A549 (cell line): ENCODE data around the gene NAPSA. TPM values are rescaled to one million over a fixed set of nuclear protein-coding genes. Genes with fewer than 3 reads are reported as not detected.

Experiments
- ATAC-seq, 2 experiments: fragments of 200-7000 bp in 1 of 2; fragments of >200 bp in 1 of 2; cut with Nextera tagmentation in 1 of 2; cut with Tn5 transposase in 1 of 2; 3 replicates each; pipeline versions ENCODE4 v1.8.0 to v1.9.1; 2018 to 2020; ENCODE audit warnings: mild to moderate bottlenecking in 1 of 2, moderate library complexity in 1 of 2
- CTCF ChIA-PET: fragments of 300-600 bp; sonication (Branson Sonifier 250); formaldehyde crosslinking; extraction: SDS; loops from one replicate; lab custom pipeline; 2021; ENCODE audit warnings: antibody characterized with exemption, inconsistent platforms; lab: Yijun Ruan, JAX
- POLR2A ChIA-PET: fragments of 350-600 bp; formaldehyde crosslinking; extraction: SDS; loops from one replicate; lab custom pipeline; 2021; ENCODE audit warnings: antibody characterized with exemption, inconsistent platforms; lab: Yijun Ruan, JAX
- DNase-seq, 2 experiments: peaks; one replicate each; pipeline versions ENCODE4 v3.0.0 to v3.0.0-alpha.2; 2011 to 2016; ENCODE audit warnings: low read depth in 1 of 2, low spot score in 1 of 2
- FAIRE-seq: peaks from 2 replicates; lab custom pipeline; 2011; peaks lifted over from hg19 to GRCh38; lab: Jason Lieb, UNC
- H3K27ac ChIP-seq, 2 experiments: fragments of >200 bp; sonication (Bioruptor Twin); formaldehyde crosslinking; 3 replicates each; pipeline ENCODE4 v1.5.1; 2016 to 2017
- H3K4me1 ChIP-seq: fragments of >200 bp; sonication (Bioruptor Twin); formaldehyde crosslinking; 3 replicates; pipeline ENCODE4 v1.6.1; 2016
- H3K4me2 ChIP-seq: fragments of >200 bp; sonication (Bioruptor Twin); formaldehyde crosslinking; 3 replicates; pipeline ENCODE4 v1.6.1; 2016
- H3K4me3 ChIP-seq: fragments of >200 bp; sonication (Bioruptor Twin); formaldehyde crosslinking; 3 replicates; pipeline ENCODE4 v1.5.1; 2016
- H3K9me3 ChIP-seq: fragments of >200 bp; sonication (Bioruptor Twin); formaldehyde crosslinking; 3 replicates; pipeline ENCODE4 v1.6.1; 2016
- BHLHE40 ChIP-seq: IDR thresholded peaks from 2 replicates; pipeline ENCODE4 v1.6.1; 2012; ENCODE audit warnings: low read depth, low read length, inconsistent platforms
- CHD4 ChIP-seq: fragments of 200-600 bp; sonication (generic); IDR thresholded peaks from 2 replicates; pipeline ENCODE4 v1.6.1; 2016; ENCODE audit warnings: antibody characterized with exemption, mild to moderate bottlenecking, borderline replicate concordance
- ESRRA ChIP-seq: fragments of 150-350 bp; IDR thresholded peaks from 2 replicates; pipeline ENCODE4 v1.6.1; 2014; ENCODE audit warnings: mild to moderate bottlenecking, low read length, borderline replicate concordance
- FOSL2 ChIP-seq, 2 experiments: fragments of 450-650 bp in 1 of 2; fragments of >200 bp in 1 of 2; sonication (Bioruptor Twin) in 1 of 2; formaldehyde crosslinking; IDR thresholded peaks; 2 replicates each; pipeline versions ENCODE4 v1.5.0 to v1.6.1; 2016 to 2020; ENCODE audit warnings: mild to moderate bottlenecking in 1 of 2, moderate library complexity in 1 of 2
- HEYL ChIP-seq: fragments of 250-450 bp; sonication (Bioruptor Pico); IDR thresholded peaks from 2 replicates; pipeline ENCODE4 v1.8.0; 2021; ENCODE audit warnings: mild to moderate bottlenecking, moderate library complexity
- HOXA7 ChIP-seq: fragments of 250-450 bp; sonication (Bioruptor Pico); IDR thresholded peaks from 2 replicates; pipeline ENCODE4 v1.5.0; 2020; ENCODE audit warnings: mild to moderate bottlenecking, moderate library complexity
- HOXB5 ChIP-seq: fragments of 250-450 bp; sonication (Bioruptor Pico); IDR thresholded peaks from 2 replicates; pipeline ENCODE4 v1.5.0; 2020; ENCODE audit warnings: mild to moderate bottlenecking, moderate library complexity
- JUNB ChIP-seq: fragments of >200 bp; sonication (Bioruptor Twin); formaldehyde crosslinking; IDR thresholded peaks from 2 replicates; pipeline ENCODE4 v1.6.1; 2016
- KDM1A ChIP-seq: fragments of 200-600 bp; sonication (generic); IDR thresholded peaks from 2 replicates; pipeline ENCODE4 v1.6.1; 2016; ENCODE audit warnings: low read depth, mild to moderate bottlenecking
- MAFK ChIP-seq: fragments of 450-650 bp; IDR thresholded peaks from 2 replicates; pipeline ENCODE4 v1.6.1; 2014; ENCODE audit not compliant: partially characterized antibody
- MAZ ChIP-seq: fragments of 150-350 bp; IDR thresholded peaks from 2 replicates; pipeline ENCODE4 v1.6.1; 2014; ENCODE audit warnings: antibody characterized with exemption, low read depth, low read length, borderline replicate concordance
- NR3C1 ChIP-seq: fragments of >200 bp; sonication (Bioruptor Twin); formaldehyde crosslinking; IDR thresholded peaks from 3 replicates; pipeline ENCODE4 v1.6.1; 2017
- PHF8 ChIP-seq: fragments of 200-600 bp; sonication (generic); IDR thresholded peaks from 2 replicates; pipeline ENCODE4 v1.6.1; 2016; ENCODE audit warnings: low read depth, mild to moderate bottlenecking, antibody characterized with exemption, moderate library complexity, borderline replicate concordance
- RARB ChIP-seq: fragments of 250-450 bp; sonication (Bioruptor Pico); IDR thresholded peaks from 2 replicates; pipeline ENCODE4 v1.8.0; 2021; ENCODE audit warnings: mild to moderate bottlenecking, moderate library complexity
- RNF2 ChIP-seq: fragments of 200-600 bp; sonication (generic); IDR thresholded peaks from 2 replicates; pipeline ENCODE4 v1.6.1; 2016; ENCODE audit warnings: low read depth, mild to moderate bottlenecking, antibody characterized with exemption, moderate library complexity, borderline replicate concordance
- SMC3 ChIP-seq: fragments of >200 bp; sonication (Bioruptor Twin); formaldehyde crosslinking; IDR thresholded peaks from 3 replicates; pipeline ENCODE4 v1.6.1; 2018; ENCODE audit warnings: inconsistent platforms
- ZC3H11A ChIP-seq: fragments of 450-650 bp; IDR thresholded peaks from 2 replicates; pipeline ENCODE4 v1.6.1; 2014; ENCODE audit warnings: antibody characterized with exemption, mild to moderate bottlenecking
- ZNF302 ChIP-seq: fragments of 250-450 bp; sonication (Bioruptor Pico); IDR thresholded peaks from 2 replicates; pipeline ENCODE4 v1.9.0; 2021; ENCODE audit warnings: inconsistent platforms, mild to moderate bottlenecking, moderate library complexity
- ZSCAN20 ChIP-seq: fragments of 250-450 bp; sonication (Bioruptor Pico); IDR thresholded peaks from 2 replicates; pipeline ENCODE4 v1.8.0; 2022; ENCODE audit warnings: mild to moderate bottlenecking, moderate library complexity
- WGBS: methylation state at CpG from one replicate; pipeline ENCODE4 v1.1.6; 2017; ENCODE audit errors: missing lambda C conversion rate; 5-methylcytosine and 5-hydroxymethylcytosine counted together
- polyA plus RNA-seq, 4 experiments: library from polyadenylated mRNA; depleted of rRNA in 3 of 4; stranded (reverse); fragments of >200 nt; fragmentation: RNase III in 1 of 4; extraction: RNeasy Plus Mini Kit Qiagen cat#74134 plus additional on column Dnase treatment in 1 of 4; gene quantifications; 2 replicates in 3 of 4; 3 replicates in 1 of 4; pipeline ENCODE4 v1.2.3, GENCODE V29; 2011 to 2017
- TF ChIP-seq, protein P1 (sequence below): fragments of 250-450 bp; sonication (Bioruptor Pico); IDR thresholded peaks from 2 replicates; pipeline ENCODE4 v1.5.0; 2021; ENCODE audit warnings: mild to moderate bottlenecking, moderate library complexity, borderline replicate concordance
- TF ChIP-seq, protein P2 (sequence below): fragments of 150-350 bp; IDR thresholded peaks from 2 replicates; pipeline ENCODE4 v1.6.1; 2014; ENCODE audit warnings: low read depth, mild to moderate bottlenecking, low read length
- TF ChIP-seq, protein P3 (sequence below): fragments of 450-650 bp; IDR thresholded peaks from 2 replicates; pipeline ENCODE4 v1.6.1; 2014; ENCODE audit warnings: antibody characterized with exemption

The NAPSA gene
- polyA plus RNA-seq, 2 of the 4 experiments (the other 2 are of a cell fraction), result 1.3 to 1.5 TPM

DNA sequence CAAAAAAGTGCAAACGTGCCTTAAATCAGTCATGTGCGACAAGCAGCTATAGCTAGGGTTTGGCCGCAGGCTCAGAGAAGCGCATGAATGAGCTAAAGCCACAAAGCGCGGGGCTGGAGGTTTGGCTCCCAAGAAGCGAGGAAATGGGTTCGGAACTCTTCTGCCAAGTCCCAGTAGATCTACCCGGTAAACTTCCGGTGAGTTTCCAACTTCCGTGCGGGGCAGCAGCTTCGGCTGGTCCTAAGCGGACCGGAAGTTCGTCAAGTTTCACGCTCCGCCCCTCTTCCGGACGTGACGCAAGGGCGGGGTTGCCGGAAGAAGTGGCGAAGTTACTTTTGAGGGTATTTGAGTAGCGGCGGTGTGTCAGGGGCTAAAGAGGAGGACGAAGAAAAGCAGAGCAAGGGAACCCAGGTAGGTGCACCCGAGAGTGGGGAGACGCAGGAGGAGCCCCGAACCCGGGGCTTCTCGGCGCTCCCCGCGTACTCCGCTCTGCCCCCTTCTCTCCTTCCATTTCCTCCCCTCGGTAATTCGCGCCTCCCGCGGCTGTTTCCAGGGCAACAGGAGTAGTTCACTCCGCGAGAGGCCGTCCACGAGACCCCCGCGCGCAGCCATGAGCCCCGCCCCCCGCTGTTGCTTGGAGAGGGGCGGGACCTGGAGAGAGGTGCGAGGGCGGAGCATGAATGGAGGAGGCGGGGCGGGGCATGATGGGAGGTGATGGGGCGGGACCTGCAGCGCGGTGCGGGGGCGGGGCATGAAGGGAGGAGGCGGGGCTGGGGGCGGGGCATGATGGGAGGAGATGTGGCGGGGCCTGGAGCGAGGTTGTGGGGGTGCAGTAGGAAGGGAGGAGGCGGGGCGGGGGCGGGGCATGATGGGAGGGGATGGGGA is 11.0 kb upstream of the NAPSA start, which contains the start of gene NR1H2 (continued):
- TF ChIP-seq CHD4 (no peak), ZSCAN20 (CRISPR knock-in tag) (no peak), HOXA7 (CRISPR knock-in tag) (peak; percentile 23; the same call in 1 of the 2 replicates)

DNA sequence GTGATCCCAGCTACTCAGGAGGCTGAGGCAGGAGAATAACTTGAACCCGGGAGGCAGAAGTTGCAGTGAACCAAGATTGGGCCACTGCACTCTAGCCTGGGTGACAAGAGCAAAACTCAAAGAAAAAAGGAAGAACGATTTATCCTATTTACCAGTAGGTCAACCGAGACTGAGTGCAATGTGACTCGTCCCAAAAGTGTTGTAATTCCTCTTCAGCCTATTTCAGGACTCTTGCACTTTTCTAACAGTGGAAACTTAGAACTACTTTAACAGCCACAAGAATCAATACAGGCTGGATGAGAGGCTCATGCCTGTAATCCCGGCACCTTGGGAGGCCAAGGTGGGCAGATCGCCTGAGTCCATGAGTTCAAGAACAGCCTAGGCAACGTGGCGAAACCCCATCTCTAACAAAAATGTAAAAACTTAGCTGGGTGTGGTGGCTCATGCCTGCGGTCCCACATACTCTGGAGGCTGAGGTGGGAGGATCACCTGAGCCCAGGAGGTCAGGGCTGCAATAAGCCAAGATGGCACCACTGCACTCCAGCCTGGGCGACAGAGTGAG is 6.6 kb upstream of the NAPSA start:
- FAIRE-seq (no peak), ATAC-seq (no peak), DNase-seq (no peak)
- WGBS, result 68% methylated on average over 10 of the region's 10 CpGs
- no peak overlapping the region for H3K27ac ChIP-seq
- POLR2A ChIA-PET, result no interaction called here
- no peak overlapping the region for H3K4me2 ChIP-seq
- no peaks in the 10 kb centered on the region for H3K9me3 ChIP-seq
- no peak for TF ChIP-seq KDM1A
- TF ChIP-seq ESRRA, result no peak
- no peak for TF ChIP-seq SMC3
- TF ChIP-seq RNF2, result no peak
- no peak for TF ChIP-seq BHLHE40
- no peak for TF ChIP-seq JUNB
- no peak for TF ChIP-seq ZNF302 (CRISPR knock-in tag)
- no peak for TF ChIP-seq HOXB5
- TF ChIP-seq HOXA7 (CRISPR knock-in tag), result no peak
- TF ChIP-seq, protein P1, sequence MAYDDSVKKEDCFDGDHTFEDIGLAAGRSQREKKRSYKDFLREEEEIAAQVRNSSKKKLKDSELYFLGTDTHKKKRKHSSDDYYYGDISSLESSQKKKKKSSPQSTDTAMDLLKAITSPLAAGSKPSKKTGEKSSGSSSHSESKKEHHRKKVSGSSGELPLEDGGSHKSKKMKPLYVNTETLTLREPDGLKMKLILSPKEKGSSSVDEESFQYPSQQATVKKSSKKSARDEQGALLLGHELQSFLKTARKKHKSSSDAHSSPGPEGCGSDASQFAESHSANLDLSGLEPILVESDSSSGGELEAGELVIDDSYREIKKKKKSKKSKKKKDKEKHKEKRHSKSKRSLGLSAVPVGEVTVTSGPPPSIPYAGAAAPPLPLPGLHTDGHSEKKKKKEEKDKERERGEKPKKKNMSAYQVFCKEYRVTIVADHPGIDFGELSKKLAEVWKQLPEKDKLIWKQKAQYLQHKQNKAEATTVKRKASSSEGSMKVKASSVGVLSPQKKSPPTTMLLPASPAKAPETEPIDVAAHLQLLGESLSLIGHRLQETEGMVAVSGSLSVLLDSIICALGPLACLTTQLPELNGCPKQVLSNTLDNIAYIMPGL (CRISPR knock-in tag), result no peak
- no peak for TF ChIP-seq MAFK
- TF ChIP-seq HEYL (CRISPR knock-in tag), result no peak
- TF ChIP-seq FOSL2 (IDR thresholded peaks at IDR 0.05), result no peak
- TF ChIP-seq FOSL2 (CRISPR knock-in tag; IDR thresholded peaks at IDR 0.05), result no peak
- no peak for TF ChIP-seq PHF8
- TF ChIP-seq ZC3H11A, result no peak
- no peak for TF ChIP-seq MAZ
- no peak for TF ChIP-seq NR3C1
- TF ChIP-seq, protein P2, sequence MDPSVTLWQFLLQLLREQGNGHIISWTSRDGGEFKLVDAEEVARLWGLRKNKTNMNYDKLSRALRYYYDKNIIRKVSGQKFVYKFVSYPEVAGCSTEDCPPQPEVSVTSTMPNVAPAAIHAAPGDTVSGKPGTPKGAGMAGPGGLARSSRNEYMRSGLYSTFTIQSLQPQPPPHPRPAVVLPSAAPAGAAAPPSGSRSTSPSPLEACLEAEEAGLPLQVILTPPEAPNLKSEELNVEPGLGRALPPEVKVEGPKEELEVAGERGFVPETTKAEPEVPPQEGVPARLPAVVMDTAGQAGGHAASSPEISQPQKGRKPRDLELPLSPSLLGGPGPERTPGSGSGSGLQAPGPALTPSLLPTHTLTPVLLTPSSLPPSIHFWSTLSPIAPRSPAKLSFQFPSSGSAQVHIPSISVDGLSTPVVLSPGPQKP, result no peak
- TF ChIP-seq, protein P3, sequence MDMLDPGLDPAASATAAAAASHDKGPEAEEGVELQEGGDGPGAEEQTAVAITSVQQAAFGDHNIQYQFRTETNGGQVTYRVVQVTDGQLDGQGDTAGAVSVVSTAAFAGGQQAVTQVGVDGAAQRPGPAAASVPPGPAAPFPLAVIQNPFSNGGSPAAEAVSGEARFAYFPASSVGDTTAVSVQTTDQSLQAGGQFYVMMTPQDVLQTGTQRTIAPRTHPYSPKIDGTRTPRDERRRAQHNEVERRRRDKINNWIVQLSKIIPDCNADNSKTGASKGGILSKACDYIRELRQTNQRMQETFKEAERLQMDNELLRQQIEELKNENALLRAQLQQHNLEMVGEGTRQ, result no peak
- no peak for TF ChIP-seq RARB
- H3K4me1 ChIP-seq, result peaks cover 9% of the 10 kb centered on the region
- no peak overlapping the region for H3K4me3 ChIP-seq
- CTCF ChIA-PET, result interaction anchor here (1.0 to 12.4 kb wide), 6 partner anchors 15 to 236 kb away, joined by 3 to 175 read pairs (median 13); no protein-coding TSS in a partner anchor
